Mucosa of gallbladder (tissue), 1 donor: ENCODE measurements around the gene PRDM16. TPM values are rescaled to one million over a fixed set of nuclear protein-coding genes. Genes with fewer than 3 reads are reported as not detected.

ENCODE experiments used
- DNase-seq: peaks from one replicate; pipeline ENCODE4 v3.0.0-alpha.2; 2020; ENCODE audit warnings: low spot score
- total RNA-seq: library from RNA; stranded (reverse); gene quantifications from one replicate; pipeline ENCODE4 v1.2.1, GENCODE V29; 2021
- donor health status: DM: no; HTN: no; CAD: no.

PRDM16 gene
- total RNA-seq, 1 donor from 2014 or later: 29.3 TPM

- no peak for DNase-seq
These were observed 252.8 kb downstream of the PRDM16 start for GRCh38 chr1:3321559-3322449.

GRCh38 chr1:3322450-3323020 is 253.5 kb downstream of the PRDM16 start:
- no peak for DNase-seq

GRCh38 chr1:3323021-3323795 is 254.2 kb downstream of the PRDM16 start:
- DNase-seq: peak; percentile 52

- no peak for DNase-seq
These were observed 255.0 kb downstream of the PRDM16 start for GRCh38 chr1:3323796-3324703.

GRCh38 chr1:3324704-3325535 is 255.9 kb downstream of the PRDM16 start:
- no peak for DNase-seq

- DNase-seq: no peak
These were observed 257.7 kb downstream of the PRDM16 start for GRCh38 chr1:3326516-3327388.

- DNase-seq: no peak
These were observed 258.3 kb downstream of the PRDM16 start for GRCh38 chr1:3327389-3327702.

- DNase-seq: no peak
These were observed 259.1 kb downstream of the PRDM16 start for GRCh38 chr1:3327936-3328590.

- DNase-seq: no peak
These were observed 260.8 kb downstream of the PRDM16 start for GRCh38 chr1:3329640-3330281.

GRCh38 chr1:3330771-3331245 is 261.8 kb downstream of the PRDM16 start:
- no peak for DNase-seq

- DNase-seq: no peak
These were observed 262.6 kb downstream of the PRDM16 start for GRCh38 chr1:3331564-3331963.

- no peak for DNase-seq
These were observed 263.0 kb downstream of the PRDM16 start for GRCh38 chr1:3332043-3332442.

GRCh38 chr1:3332662-3333061 is 263.7 kb downstream of the PRDM16 start:
- DNase-seq: no peak

GRCh38 chr1:3333903-3334302 is 264.9 kb downstream of the PRDM16 start:
- DNase-seq: no peak

- no peak for DNase-seq
These were observed 265.4 kb downstream of the PRDM16 start for GRCh38 chr1:3334366-3334765.

GRCh38 chr1:3335754-3336640 is 267.0 kb downstream of the PRDM16 start:
- no peak for DNase-seq
